ENCODE data around the gene NPHP4. TPM values are rescaled to one million over a fixed set of nuclear protein-coding genes. Genes with fewer than 3 reads are reported as not detected.

The NPHP4 gene
- total RNA-seq, 1 experiment from 2014 or later = 16.8 TPM

DNA sequence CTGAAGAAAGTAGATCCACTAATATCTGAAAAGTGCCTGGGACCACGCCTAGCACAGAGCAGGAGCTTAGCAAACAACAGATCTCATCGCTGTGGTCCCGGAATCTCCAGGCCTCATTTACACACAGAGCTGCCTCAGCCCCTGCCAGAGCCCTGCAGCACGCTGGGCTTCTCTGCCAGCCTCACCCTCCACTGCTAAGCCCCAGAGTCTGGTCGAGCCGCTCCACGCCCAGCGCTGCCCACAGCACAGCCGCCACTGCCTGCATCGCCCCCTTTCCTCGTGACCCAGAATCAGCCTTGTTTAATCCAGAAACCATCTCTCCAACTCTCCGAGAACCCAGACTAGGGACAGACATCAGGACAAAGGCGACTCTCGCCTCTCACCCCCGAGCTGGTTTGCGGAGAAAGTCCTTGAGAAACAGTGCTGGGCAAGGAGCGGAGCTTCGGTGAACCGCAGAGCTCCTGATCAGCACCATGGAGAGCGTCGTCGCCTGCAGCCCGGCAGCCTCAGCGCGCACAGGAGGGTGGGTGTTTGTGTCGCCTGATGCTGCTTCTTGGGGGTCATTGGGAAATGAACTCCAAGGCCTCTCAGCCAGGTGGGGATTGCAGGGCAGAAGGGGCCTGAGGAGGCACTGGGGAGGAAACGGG is 145.1 kb downstream of the NPHP4 start (continued):
- TF ChIP-seq, protein P1, sequence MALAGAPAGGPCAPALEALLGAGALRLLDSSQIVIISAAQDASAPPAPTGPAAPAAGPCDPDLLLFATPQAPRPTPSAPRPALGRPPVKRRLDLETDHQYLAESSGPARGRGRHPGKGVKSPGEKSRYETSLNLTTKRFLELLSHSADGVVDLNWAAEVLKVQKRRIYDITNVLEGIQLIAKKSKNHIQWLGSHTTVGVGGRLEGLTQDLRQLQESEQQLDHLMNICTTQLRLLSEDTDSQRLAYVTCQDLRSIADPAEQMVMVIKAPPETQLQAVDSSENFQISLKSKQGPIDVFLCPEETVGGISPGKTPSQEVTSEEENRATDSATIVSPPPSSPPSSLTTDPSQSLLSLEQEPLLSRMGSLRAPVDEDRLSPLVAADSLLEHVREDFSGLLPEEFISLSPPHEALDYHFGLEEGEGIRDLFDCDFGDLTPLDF (CRISPR knock-in tag; IDR thresholded peaks at IDR 0.05) = peak; percentile 54; the same call in 1 of the 2 replicates
- TF ChIP-seq HMGXB4 (CRISPR knock-in tag; IDR thresholded peaks at IDR 0.05) (no peak), ZNF317 (CRISPR knock-in tag; IDR thresholded peaks at IDR 0.05; ENCODE audit: borderline replicate concordance, low read depth) (0 out of 2 replicates have a peak, but pooled peaks have one; percentile 23), CDX4 (CRISPR knock-in tag; IDR thresholded peaks at IDR 0.05; ENCODE audit: borderline replicate concordance) (no peak), FOXJ3 (CRISPR knock-in tag; IDR thresholded peaks at IDR 0.05; ENCODE audit: borderline replicate concordance) (no peak), EMX1 (CRISPR knock-in tag; IDR thresholded peaks at IDR 0.05) (no peak), GRHL2 (CRISPR knock-in tag; IDR thresholded peaks at IDR 0.05; ENCODE audit: insufficient replicate concordance, severe bottlenecking) (no peak), SP1 (CRISPR knock-in tag; conservative IDR thresholded peaks at IDR 0.05) (no peak), OVOL2 (CRISPR knock-in tag; IDR thresholded peaks at IDR 0.05; ENCODE audit: borderline replicate concordance) (no peak), ZNF232 (CRISPR knock-in tag; IDR thresholded peaks at IDR 0.05) (peak; percentile 67; the same call in 1 of the 2 replicates), USF2 (CRISPR knock-in tag; IDR thresholded peaks at IDR 0.05) (no peak), KAT7 (CRISPR knock-in tag; IDR thresholded peaks at IDR 0.05; ENCODE audit: borderline replicate concordance) (no peak), RORB (CRISPR knock-in tag; IDR thresholded peaks at IDR 0.05) (no peak), TEAD4 (CRISPR knock-in tag; IDR thresholded peaks at IDR 0.05) (peak; percentile 91; the same call in 1 of the 2 replicates), ZNF416 (CRISPR knock-in tag; IDR thresholded peaks at IDR 0.05) (no peak), GABPB1 (CRISPR knock-in tag; IDR thresholded peaks at IDR 0.05) (no peak), NR1H2 (CRISPR knock-in tag; IDR thresholded peaks at IDR 0.05) (no peak), MYBL2 (CRISPR knock-in tag; IDR thresholded peaks at IDR 0.05) (no peak), ZNF138 (CRISPR knock-in tag; conservative IDR thresholded peaks at IDR 0.05) (no peak), E2F4 (CRISPR knock-in tag; IDR thresholded peaks at IDR 0.05; ENCODE audit: borderline replicate concordance, low read depth) (no peak), CREM (CRISPR knock-in tag; IDR thresholded peaks at IDR 0.05) (peak; percentile 61; the same call in 1 of the 2 replicates), NR2C2 (CRISPR knock-in tag; IDR thresholded peaks at IDR 0.05) (no peak), FOXP4 (CRISPR knock-in tag; IDR thresholded peaks at IDR 0.05) (peak; percentile 95)
- TF ChIP-seq, protein P2, sequence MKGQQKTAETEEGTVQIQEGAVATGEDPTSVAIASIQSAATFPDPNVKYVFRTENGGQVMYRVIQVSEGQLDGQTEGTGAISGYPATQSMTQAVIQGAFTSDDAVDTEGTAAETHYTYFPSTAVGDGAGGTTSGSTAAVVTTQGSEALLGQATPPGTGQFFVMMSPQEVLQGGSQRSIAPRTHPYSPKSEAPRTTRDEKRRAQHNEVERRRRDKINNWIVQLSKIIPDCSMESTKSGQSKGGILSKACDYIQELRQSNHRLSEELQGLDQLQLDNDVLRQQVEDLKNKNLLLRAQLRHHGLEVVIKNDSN (CRISPR knock-in tag; IDR thresholded peaks at IDR 0.05) = peak; percentile 73; the same call in 1 of the 2 replicates
- TF ChIP-seq, protein P3, sequence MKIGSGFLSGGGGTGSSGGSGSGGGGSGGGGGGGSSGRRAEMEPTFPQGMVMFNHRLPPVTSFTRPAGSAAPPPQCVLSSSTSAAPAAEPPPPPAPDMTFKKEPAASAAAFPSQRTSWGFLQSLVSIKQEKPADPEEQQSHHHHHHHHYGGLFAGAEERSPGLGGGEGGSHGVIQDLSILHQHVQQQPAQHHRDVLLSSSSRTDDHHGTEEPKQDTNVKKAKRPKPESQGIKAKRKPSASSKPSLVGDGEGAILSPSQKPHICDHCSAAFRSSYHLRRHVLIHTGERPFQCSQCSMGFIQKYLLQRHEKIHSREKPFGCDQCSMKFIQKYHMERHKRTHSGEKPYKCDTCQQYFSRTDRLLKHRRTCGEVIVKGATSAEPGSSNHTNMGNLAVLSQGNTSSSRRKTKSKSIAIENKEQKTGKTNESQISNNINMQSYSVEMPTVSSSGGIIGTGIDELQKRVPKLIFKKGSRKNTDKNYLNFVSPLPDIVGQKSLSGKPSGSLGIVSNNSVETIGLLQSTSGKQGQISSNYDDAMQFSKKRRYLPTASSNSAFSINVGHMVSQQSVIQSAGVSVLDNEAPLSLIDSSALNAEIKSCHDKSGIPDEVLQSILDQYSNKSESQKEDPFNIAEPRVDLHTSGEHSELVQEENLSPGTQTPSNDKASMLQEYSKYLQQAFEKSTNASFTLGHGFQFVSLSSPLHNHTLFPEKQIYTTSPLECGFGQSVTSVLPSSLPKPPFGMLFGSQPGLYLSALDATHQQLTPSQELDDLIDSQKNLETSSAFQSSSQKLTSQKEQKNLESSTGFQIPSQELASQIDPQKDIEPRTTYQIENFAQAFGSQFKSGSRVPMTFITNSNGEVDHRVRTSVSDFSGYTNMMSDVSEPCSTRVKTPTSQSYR (CRISPR knock-in tag; IDR thresholded peaks at IDR 0.05) = 0 out of 2 replicates have a peak, but pooled peaks have one; percentile 53
